ENCODE results near the gene DZIP3.

DZIP3 gene

GRCh38 chr3:108589081-108589997, at the start of gene DZIP3, which contains the start of gene CIP2A:
Gene DZIP3, plus strand, starts transcription at chr3:108589722. Its CDS starts 15,685 bp downstream, at chr3:108605407.
Gene CIP2A, minus strand, starts transcription at chr3:108589438. Its CDS starts 63 bp downstream, at chr3:108589375.
- DNase-seq (ENCODE audit: low read depth in 2 of 2), result peak; percentile 73 to 85

GRCh38 chr3:108546247-108546646, 43.3 kb upstream of the DZIP3 start:
- no peak for DNase-seq (ENCODE audit: low read depth in 2 of 2)

GRCh38 chr3:108546692-108547091, 42.8 kb upstream of the DZIP3 start:
- DNase-seq (ENCODE audit: low read depth in 2 of 2), result no peak

GRCh38 chr3:108548304-108548703, 41.2 kb upstream of the DZIP3 start:
- DNase-seq (ENCODE audit: low read depth in 2 of 2), result no peak

GRCh38 chr3:108548886-108549285, 40.6 kb upstream of the DZIP3 start:
- DNase-seq (ENCODE audit: low read depth in 2 of 2), result no peak

- no peak for DNase-seq (ENCODE audit: low read depth in 2 of 2)
These were observed 37.0 kb upstream of the DZIP3 start for GRCh38 chr3:108552267-108553159.

GRCh38 chr3:108554229-108554628, 35.3 kb upstream of the DZIP3 start:
- DNase-seq (ENCODE audit: low read depth in 2 of 2), result no peak

GRCh38 chr3:108554913-108555571, 34.5 kb upstream of the DZIP3 start:
- DNase-seq (ENCODE audit: low read depth in 2 of 2), result no peak

- no peak for DNase-seq (ENCODE audit: low read depth in 2 of 2)
These were observed 33.4 kb upstream of the DZIP3 start for GRCh38 chr3:108555966-108556581.

GRCh38 chr3:108562565-108562964, 27.0 kb upstream of the DZIP3 start:
- DNase-seq (ENCODE audit: low read depth in 2 of 2), result no peak

- DNase-seq (ENCODE audit: low read depth in 2 of 2), result no peak
These were observed 25.0 kb upstream of the DZIP3 start for GRCh38 chr3:108564564-108564963.

GRCh38 chr3:108565506-108565905, 24.0 kb upstream of the DZIP3 start:
- no peak for DNase-seq (ENCODE audit: low read depth in 2 of 2)

GRCh38 chr3:108566599-108566998, 22.9 kb upstream of the DZIP3 start:
- DNase-seq (ENCODE audit: low read depth in 2 of 2), result no peak

- DNase-seq (ENCODE audit: low read depth in 2 of 2), result no peak
These were observed 20.2 kb upstream of the DZIP3 start for GRCh38 chr3:108569336-108569735.

- DNase-seq (ENCODE audit: low read depth in 2 of 2), result no peak
These were observed 11.5 kb upstream of the DZIP3 start for GRCh38 chr3:108578064-108578463.

GRCh38 chr3:108588601-108589000, 921 bp upstream of the DZIP3 start:
- no peak for DNase-seq (ENCODE audit: low read depth in 2 of 2)

- no peak for DNase-seq (ENCODE audit: low read depth in 2 of 2)
These were observed 439 bp downstream of the DZIP3 start for GRCh38 chr3:108589998-108590323.

GRCh38 chr3:108590460-108590859, 938 bp downstream of the DZIP3 start:
- DNase-seq (ENCODE audit: low read depth in 2 of 2), result no peak

- DNase-seq (ENCODE audit: low read depth in 2 of 2), result no peak
These were observed 5.8 kb downstream of the DZIP3 start for GRCh38 chr3:108595321-108595720.

GRCh38 chr3:108598375-108598774, 8.9 kb downstream of the DZIP3 start:
- no peak for DNase-seq (ENCODE audit: low read depth in 2 of 2)

GRCh38 chr3:108599677-108600409, 10.3 kb downstream of the DZIP3 start:
- no peak for DNase-seq (ENCODE audit: low read depth in 2 of 2)

Measured in stimulated activated CD4-positive, alpha-beta T cell treated with anti-CD3 and anti-CD28 coated beads, Interleukin-15, amount 100 ng/mL, for 48 hours (primary cell).